GM18867 (cell line): ENCODE data around the gene TLL1.

Source experiments
- ATAC-seq: cut with Tn5 transposase; IDR thresholded peaks from one replicate; pipeline ENCODE4 v1.9.1; 2021; ENCODE audit warnings: mild to moderate bottlenecking, moderate library complexity; ENCODE audit not compliant: unreplicated experiment

TLL1 gene

DNA sequence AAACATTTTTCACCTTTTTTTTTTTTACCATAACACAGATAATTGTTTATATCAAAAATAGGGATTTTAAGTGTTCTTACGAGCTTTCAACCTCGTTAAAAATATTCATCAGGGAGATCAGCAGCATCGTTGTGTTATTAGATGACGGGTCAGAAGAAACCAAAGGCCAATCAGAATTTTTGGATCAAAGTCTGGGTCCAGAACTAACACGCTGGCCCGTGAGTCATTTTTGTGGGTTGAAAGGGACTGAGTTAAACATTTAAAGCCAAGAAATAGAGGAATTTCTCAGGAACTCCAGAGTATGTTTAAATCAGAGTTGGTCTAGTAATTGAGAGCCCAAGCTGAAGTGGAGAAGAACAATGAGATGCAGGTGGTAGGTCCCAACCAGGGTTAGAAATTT, 170.8 kb downstream of the TLL1 start:
- ATAC-seq, result no peak

- ATAC-seq, result no peak
Measured at GRCh38 chr4:166044871-166045270, 171.8 kb downstream of the TLL1 start.

DNA sequence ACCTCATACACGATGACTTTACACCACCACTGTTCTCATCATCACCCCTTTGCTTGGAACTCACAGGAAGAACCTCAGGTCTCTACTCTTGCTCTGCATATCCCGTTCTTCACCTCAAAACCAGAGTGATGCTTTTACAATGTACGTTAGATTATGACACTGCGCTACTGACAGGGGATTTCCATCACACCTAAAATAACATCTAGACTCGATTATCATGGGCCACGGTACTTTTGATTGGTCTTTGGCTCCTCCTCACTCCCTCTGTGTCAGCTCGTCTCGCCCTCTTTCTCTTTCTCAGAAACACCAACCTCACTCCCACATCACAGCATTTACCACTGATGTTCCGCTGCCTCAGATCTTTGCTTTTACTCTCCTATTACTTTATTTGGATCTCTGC, 172.4 kb downstream of the TLL1 start:
- peak; percentile 85 for ATAC-seq

DNA sequence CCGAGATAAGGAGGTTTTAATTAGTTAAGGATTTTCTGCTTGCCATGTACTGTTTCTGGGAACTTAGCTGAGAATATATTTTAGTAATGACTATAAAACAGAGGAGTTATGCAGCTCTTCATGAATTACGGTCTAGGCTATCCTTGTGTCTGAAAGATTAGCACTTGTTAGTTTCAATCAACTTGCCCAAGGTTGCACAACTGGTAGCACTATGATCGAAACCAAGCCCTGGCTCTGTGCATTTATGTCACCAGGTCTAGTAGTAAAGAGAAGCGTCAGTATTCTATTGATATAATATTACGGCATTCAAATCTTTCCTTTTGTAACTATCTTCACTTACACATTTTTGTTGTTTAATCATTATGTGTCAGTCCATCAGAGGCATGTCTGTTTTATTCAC, 176.0 kb downstream of the TLL1 start:
- ATAC-seq, result peak; percentile 70

DNA sequence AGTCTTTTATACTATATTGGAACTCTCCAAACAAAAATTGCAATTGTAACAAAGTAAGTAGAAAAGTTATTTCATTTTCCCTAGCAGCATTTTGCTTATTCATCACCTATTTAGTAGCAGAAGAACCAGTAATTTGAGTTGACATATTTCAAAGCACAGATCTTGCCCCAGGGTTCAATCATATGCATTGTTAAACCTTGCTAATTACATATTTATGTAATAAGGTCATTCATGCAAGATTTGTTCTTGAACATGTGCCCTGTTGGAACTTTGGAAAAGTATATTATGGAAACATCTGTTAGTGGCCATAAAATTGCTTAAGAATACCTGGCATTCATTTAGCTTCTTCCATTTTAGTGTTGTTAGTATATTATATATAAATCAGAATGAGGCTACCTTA, 191.7 kb downstream of the TLL1 start:
- ATAC-seq, result no peak

GRCh38 chr4:166065324-166065723, 192.3 kb downstream of the TLL1 start:
- no peak for ATAC-seq

DNA sequence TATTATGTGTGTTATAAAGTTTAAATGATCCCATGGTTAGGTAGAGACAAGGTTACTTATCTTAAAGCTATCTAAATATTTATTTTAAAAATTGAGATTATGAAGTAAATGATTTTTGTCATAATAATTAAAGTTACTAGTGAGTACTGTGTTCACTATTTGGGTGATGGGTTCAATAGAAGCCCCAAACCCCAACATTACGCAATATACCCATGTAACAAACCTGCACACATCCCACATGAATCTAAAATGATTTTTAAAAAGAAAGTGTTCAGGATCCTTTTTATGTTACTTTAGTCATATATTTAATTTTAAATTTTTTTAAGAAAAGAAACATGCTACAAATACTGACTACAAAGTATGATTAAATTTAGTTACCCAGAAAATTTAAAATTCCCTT, 193.9 kb downstream of the TLL1 start:
- no peak for ATAC-seq

- no peak for ATAC-seq
Measured at GRCh38 chr4:166067915-166068314, 194.9 kb downstream of the TLL1 start.

DNA sequence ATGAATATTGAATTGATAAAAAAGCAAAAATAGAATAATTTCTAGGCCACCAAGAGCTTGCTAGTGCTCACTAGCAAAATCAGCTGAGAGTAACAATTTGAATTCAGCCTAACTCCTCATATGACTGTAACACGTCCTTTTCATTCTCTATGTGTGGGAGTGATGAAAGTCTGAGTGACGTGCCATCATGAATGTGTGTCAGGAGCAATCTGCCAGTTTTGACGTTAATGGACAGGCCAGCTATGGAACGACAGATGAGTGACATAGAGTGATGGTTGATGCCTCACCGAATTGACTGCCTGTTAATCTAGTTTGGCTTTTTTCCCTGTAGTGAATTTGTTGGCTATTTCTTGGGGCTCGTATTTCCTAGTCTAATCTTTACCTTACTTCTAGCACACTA, 200.7 kb downstream of the TLL1 start:
- ATAC-seq, result no peak

DNA sequence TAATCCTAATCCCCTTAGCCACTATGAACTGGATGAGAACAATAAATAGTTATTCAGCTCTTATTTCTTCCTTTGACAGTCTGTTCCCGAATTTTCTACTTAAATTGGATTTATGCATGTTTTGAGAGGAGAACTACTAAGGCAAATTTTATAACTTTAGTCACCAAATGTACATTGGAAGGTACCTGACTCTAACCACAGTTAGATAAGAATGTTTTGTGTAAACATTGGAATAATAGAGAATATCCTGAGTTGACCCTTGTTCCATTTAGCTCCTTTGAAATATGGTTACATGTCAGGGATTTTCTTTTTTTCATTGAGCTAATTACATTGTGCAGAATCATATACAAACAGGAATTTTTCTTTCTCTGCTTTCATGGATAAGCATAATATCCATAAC, 202.6 kb downstream of the TLL1 start:
- ATAC-seq, result no peak

GRCh38 chr4:166077782-166078181, 204.7 kb downstream of the TLL1 start:
- ATAC-seq, result no peak

DNA sequence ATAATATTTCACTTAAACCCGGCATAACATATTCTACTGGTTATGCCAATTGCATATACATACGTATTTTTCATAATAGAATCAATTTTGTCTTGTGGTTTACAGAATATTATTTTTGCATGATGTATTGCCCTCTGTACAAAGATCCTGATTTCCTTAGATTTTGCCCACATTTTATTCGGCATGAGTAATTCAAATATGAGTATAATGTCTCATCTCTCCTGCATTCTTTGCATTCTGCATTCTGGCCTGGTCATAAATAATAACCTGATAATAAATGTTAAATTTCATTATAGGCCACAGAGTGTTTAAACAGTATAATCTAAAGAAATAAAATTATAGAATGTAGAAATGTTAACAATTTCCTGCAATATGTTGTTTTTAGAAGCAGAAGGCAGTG, 205.3 kb downstream of the TLL1 start:
- no peak for ATAC-seq

GRCh38 chr4:166078955-166079354, 205.9 kb downstream of the TLL1 start:
- no peak for ATAC-seq

DNA sequence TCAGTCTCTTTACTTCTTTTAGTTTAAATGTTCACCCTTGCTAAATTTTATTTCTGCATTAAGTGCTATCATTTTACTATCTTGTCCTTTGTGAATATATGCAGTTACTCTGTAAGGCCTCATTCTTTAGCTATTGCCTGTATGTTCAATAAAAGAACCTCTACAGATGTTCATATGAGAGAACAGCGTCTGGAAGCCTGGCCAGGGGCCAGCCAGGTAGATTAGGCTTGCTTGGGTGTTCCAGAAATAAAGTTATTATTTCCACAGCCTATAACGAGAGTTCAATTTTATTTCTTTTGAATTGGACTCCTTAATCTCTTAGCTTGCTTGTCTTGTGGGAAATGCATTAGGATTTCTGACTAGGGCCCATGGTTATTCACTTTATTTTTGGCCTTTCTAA, 214.5 kb downstream of the TLL1 start:
- no peak for ATAC-seq

GRCh38 chr4:166088576-166088975, 215.5 kb downstream of the TLL1 start:
- no peak for ATAC-seq

- no peak for ATAC-seq
Measured at GRCh38 chr4:166091146-166091545, 218.1 kb downstream of the TLL1 start.

GRCh38 chr4:166091912-166092510, 219.0 kb downstream of the TLL1 start:
- ATAC-seq, result peak; percentile 89

DNA sequence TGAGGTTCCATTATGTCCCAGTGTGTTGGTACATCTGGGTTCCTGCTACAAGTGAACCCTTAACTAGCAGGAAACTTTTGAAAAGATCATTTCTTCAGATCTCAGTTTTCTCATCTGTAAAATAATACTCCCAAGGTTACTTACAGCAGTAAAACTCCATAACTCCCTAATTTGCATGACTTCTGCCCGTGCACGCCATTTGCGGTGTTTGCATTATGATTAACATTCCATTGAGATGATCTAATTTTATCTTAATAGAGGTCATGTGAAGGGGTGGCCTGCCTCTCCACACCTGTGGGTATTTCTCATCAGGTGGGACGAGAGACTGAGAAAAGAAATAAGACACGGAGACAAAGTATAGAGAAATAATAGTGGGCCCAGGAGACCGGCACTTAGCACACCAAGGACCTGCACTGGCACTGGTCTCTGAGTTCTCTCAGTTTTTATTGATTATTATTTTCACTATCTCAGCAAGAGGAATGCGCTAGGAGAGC, 219.8 kb downstream of the TLL1 start:
- ATAC-seq, result no peak

- ATAC-seq, result no peak
Measured at GRCh38 chr4:166104623-166105022, 231.6 kb downstream of the TLL1 start.

DNA sequence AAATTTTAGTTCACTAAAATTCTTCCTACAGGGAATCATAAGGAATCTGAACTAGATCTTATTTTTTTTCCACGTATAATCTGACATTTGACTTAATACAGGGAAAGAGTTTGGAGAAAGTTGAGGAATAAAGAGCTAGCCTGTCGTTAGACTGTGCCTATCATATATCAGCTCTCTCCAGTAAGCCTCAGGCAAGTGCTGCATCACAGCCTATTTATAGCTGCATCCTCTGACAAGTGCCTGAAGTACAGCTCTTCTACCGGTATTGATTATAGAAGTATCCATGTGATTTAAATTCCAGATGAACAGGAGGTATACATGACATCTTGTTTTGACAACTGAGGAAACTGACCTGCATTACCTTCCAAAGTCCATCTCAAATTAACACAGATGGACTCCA, 248.9 kb downstream of the TLL1 start:
- no peak for ATAC-seq

DNA sequence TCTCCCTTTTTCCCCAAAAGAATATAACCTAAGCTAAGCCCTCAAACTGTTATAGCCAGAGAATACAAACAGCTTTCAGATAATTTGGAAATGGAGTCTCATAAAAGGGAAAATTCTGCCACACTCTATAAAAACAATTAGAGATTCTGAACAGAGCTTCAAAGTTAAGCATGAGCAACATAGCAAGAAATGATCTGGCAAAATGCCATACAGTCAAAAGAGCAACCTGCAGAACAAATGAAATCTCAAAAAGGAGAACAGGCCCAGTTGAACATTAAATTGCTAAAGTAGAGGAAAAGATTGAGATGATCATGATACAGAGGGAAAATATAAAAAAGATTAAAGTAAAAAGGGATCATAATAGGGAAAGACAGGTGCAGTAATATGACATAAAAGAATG, 250.5 kb downstream of the TLL1 start:
- no peak for ATAC-seq

GRCh38 chr4:166128403-166128802, 255.4 kb downstream of the TLL1 start:
- no peak for ATAC-seq

DNA sequence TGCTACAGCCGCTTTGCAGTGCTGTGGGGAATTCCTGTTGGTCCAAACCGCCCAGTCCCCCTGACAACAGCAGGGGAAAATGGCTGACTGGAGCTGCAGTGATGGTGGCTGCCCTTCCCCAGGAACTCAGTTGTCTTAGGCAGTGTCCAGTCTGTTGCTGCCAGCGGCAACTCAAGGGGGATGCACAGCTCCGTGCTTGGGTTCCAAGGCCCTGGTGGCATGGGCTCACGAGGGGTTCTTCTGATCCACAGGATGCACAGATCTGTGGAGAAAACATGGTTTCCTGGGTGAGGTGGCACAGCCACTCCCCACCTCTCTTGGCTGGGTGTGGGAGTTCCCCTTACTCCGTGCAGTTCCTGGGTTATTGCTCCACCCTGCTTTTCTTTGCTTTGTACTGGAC, 261.2 kb downstream of the TLL1 start:
- no peak for ATAC-seq
